OCI-LY1 (cell line): Measurements from ENCODE around the gene IPO4.

Experiments
- H2AFZ ChIP-seq: fragments of 200-600 bp; sonication (generic), shearing (Covaris generic); 2 replicates; pipeline ENCODE4 v1.6.0; 2014; ENCODE audit warnings: antibody characterized with exemption, mild to moderate bottlenecking, low read length
- H3F3A ChIP-seq: fragments of 200-600 bp; sonication (generic), shearing (Covaris generic); 2 replicates; pipeline ENCODE4 v1.6.0; 2014; ENCODE audit warnings: mild to moderate bottlenecking, antibody characterized with exemption, low read length, moderate library complexity; ENCODE audit not compliant: insufficient read depth
- H3K27ac ChIP-seq: fragments of 200-600 bp; sonication (generic); 2 replicates; pipeline ENCODE4 v1.5.1; 2014; ENCODE audit warnings: low read length, mixed run types, mild to moderate bottlenecking, low read depth; ENCODE audit not compliant: poor library complexity, severe bottlenecking
- H3K27me3 ChIP-seq: fragments of 200-600 bp; sonication (generic); 2 replicates; pipeline ENCODE4 v1.6.0; 2014; ENCODE audit warnings: antibody characterized with exemption, mild to moderate bottlenecking, low read length, moderate library complexity; ENCODE audit not compliant: insufficient read depth
- H3K36me3 ChIP-seq: fragments of 200-600 bp; sonication (generic); 2 replicates; pipeline ENCODE4 v1.6.1; 2014; ENCODE audit warnings: mild to moderate bottlenecking, antibody characterized with exemption, low read length, moderate library complexity, mixed read lengths; ENCODE audit not compliant: insufficient read depth
- H3K4me1 ChIP-seq: fragments of 200-600 bp; sonication (generic); 2 replicates; pipeline ENCODE4 v1.5.1; 2014; ENCODE audit warnings: mild to moderate bottlenecking, low read length, moderate library complexity; ENCODE audit not compliant: insufficient read depth, severe bottlenecking
- H3K4me2 ChIP-seq: fragments of 200-600 bp; sonication (generic), shearing (Covaris generic); 2 replicates; pipeline ENCODE4 v1.6.1; 2014; ENCODE audit warnings: low read length
- H3K4me3 ChIP-seq: fragments of 200-600 bp; sonication (generic); 2 replicates; pipeline ENCODE4 v1.5.1; 2014; ENCODE audit warnings: low read length, low read depth, mild to moderate bottlenecking, mixed read lengths; ENCODE audit not compliant: poor library complexity, severe bottlenecking
- H3K79me2 ChIP-seq: fragments of 200-600 bp; shearing (Covaris generic); 2 replicates; pipeline ENCODE4 v1.6.1; 2016; ENCODE audit warnings: mixed run types, low read length, mixed read lengths; ENCODE audit not compliant: insufficient read depth
- H3K9ac ChIP-seq: fragments of 200-600 bp; sonication (generic), shearing (Covaris generic); 2 replicates; pipeline ENCODE4 v1.6.1; 2014; ENCODE audit warnings: mild to moderate bottlenecking, low read length, mixed read lengths
- H3K9me2 ChIP-seq: fragments of 200-600 bp; sonication (generic), shearing (Covaris generic); 2 replicates; pipeline ENCODE4 v1.6.1; 2014; ENCODE audit warnings: low read depth, mild to moderate bottlenecking, low read length, mixed read lengths
- H3K9me3 ChIP-seq: fragments of 200-600 bp; shearing (Covaris generic); 2 replicates; pipeline ENCODE4 v1.6.1; 2014; ENCODE audit warnings: low read length, mixed read lengths
- H4K20me1 ChIP-seq: fragments of 200-600 bp; sonication (generic), shearing (Covaris generic); 2 replicates; pipeline ENCODE4 v1.6.0; 2016; ENCODE audit warnings: mild to moderate bottlenecking, low read length; ENCODE audit not compliant: insufficient read depth
- EZH2 ChIP-seq: fragments of 200-600 bp; sonication (generic), shearing (Covaris generic); IDR thresholded peaks from 2 replicates; pipeline ENCODE4 v1.8.0; 2017; ENCODE audit warnings: borderline replicate concordance, mixed run types, mild to moderate bottlenecking, antibody characterized with exemption, low read length, moderate library complexity, mixed read lengths
- TF ChIP-seq, protein P1 (sequence below): fragments of 200-600 bp; sonication (generic), shearing (Covaris generic); IDR thresholded peaks from 2 replicates; pipeline ENCODE4 v1.5.1; 2017; ENCODE audit warnings: mild to moderate bottlenecking, antibody characterized with exemption, low read length, moderate library complexity, mixed read lengths

Gene IPO4

DNA sequence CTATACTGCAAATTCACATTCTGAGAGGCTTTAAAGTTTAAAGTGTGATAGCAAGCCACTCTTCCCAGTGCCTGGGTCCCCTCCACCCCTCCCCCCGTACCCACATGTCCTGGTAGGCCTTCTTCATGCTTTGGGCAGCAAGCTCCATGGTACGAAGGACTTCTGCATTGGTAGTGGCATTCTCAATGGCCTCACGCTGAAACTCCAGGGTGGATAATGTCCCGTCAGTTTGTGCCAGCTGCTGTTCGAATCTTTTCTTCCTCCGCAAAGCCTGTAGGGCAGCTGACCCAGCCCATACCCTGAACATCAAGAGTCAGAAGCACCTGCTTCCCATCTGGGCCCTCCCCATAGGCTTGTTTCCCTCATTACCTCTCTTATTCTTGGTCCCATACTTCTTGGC lies 22.7 kb upstream of the IPO4 start:
- no peak overlapping the region for H2AFZ ChIP-seq
- H3F3A ChIP-seq: peaks cover 9% of the 10 kb centered on the region
- peaks cover 57% of the 10 kb centered on the region for H3K36me3 ChIP-seq
- TF ChIP-seq, protein P1, sequence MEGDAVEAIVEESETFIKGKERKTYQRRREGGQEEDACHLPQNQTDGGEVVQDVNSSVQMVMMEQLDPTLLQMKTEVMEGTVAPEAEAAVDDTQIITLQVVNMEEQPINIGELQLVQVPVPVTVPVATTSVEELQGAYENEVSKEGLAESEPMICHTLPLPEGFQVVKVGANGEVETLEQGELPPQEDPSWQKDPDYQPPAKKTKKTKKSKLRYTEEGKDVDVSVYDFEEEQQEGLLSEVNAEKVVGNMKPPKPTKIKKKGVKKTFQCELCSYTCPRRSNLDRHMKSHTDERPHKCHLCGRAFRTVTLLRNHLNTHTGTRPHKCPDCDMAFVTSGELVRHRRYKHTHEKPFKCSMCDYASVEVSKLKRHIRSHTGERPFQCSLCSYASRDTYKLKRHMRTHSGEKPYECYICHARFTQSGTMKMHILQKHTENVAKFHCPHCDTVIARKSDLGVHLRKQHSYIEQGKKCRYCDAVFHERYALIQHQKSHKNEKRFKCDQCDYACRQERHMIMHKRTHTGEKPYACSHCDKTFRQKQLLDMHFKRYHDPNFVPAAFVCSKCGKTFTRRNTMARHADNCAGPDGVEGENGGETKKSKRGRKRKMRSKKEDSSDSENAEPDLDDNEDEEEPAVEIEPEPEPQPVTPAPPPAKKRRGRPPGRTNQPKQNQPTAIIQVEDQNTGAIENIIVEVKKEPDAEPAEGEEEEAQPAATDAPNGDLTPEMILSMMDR: no peak
- TF ChIP-seq EZH2: no peak
- no peak overlapping the region for H3K9ac ChIP-seq
- no peak overlapping the region for H3K4me2 ChIP-seq
- H3K27ac ChIP-seq: no peak overlapping the region
- no peaks in the 10 kb centered on the region for H4K20me1 ChIP-seq
- no peaks in the 10 kb centered on the region for H3K9me3 ChIP-seq
- no peaks in the 10 kb centered on the region; the same call in 1 of the 2 replicates for H3K79me2 ChIP-seq
- no peaks in the 10 kb centered on the region for H3K9me2 ChIP-seq
- no peak overlapping the region for H3K4me3 ChIP-seq
- peaks cover 31% of the 10 kb centered on the region for H3K4me1 ChIP-seq
- no peaks in the 10 kb centered on the region for H3K27me3 ChIP-seq

GRCh38 chr14:24207625-24208024 lies 19.0 kb upstream of the IPO4 start:
- no peak for TF ChIP-seq EZH2
- TF ChIP-seq, protein P1: no peak
- Histone ChIP-seq H4K20me1 (no peaks in the 10 kb centered on the region), H3K4me3 (no peak overlapping the region), H3K27ac (no peak overlapping the region), H3K4me2 (no peak overlapping the region), H3K9me3 (no peaks in the 10 kb centered on the region), H3K9me2 (no peaks in the 10 kb centered on the region), H3K27me3 (no peaks in the 10 kb centered on the region), H3K79me2 (no peaks in the 10 kb centered on the region; the same call in 1 of the 2 replicates), H3K36me3 (peaks cover 80% of the 10 kb centered on the region), H2AFZ (no peak overlapping the region), H3K4me1 (peaks cover 7% of the 10 kb centered on the region), H3K9ac (no peak overlapping the region), H3F3A (no peaks in the 10 kb centered on the region)

DNA sequence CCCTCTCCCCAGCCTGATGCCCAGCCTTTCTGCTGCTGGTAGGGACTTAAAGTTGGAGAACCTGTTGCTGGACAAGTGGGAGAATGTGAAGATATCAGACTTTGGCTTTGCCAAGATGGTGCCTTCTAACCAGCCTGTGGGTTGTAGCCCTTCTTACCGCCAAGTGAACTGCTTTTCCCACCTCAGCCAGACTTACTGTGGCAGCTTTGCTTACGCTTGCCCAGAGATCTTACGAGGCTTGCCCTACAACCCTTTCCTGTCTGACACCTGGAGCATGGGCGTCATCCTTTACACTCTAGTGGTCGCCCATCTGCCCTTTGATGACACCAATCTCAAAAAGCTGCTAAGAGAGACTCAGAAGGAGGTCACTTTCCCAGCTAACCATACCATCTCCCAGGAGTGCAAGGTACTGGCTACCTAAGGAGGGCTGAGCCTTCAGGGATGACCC lies 18.5 kb upstream of the IPO4 start:
- Histone ChIP-seq H3K9me3 (no peaks in the 10 kb centered on the region), H4K20me1 (no peaks in the 10 kb centered on the region), H3K9ac (no peak overlapping the region), H3K9me2 (no peaks in the 10 kb centered on the region), H3K4me2 (no peak overlapping the region), H3K79me2 (no peaks in the 10 kb centered on the region; the same call in 1 of the 2 replicates), H2AFZ (no peak overlapping the region), H3K36me3 (peaks cover 85% of the 10 kb centered on the region), H3K4me3 (no peak overlapping the region), H3F3A (no peaks in the 10 kb centered on the region), H3K27me3 (no peaks in the 10 kb centered on the region), H3K27ac (no peak overlapping the region), H3K4me1 (peaks cover 3% of the 10 kb centered on the region)
- TF ChIP-seq, protein P1: no peak
- TF ChIP-seq EZH2: no peak
